K562 (cell line): Measurements from ENCODE around the gene INSM2. TPM values are rescaled to one million over a fixed set of nuclear protein-coding genes. Genes with fewer than 3 reads are reported as not detected.

Experiments
- ELF1 ChIP-seq: fragments of 200-800 bp; sonication (Bioruptor generic); IDR thresholded peaks from 2 replicates; pipeline ENCODE4 v1.6.1; 2016; ENCODE audit warnings: missing genetic modification characterization, missing compliant biosample characterization
- HDAC2 ChIP-seq: fragments of 450-650 bp; IDR thresholded peaks from 2 replicates; pipeline ENCODE4 v1.6.1; 2016; ENCODE audit warnings: mild to moderate bottlenecking
- MCM5 ChIP-seq: fragments of 450-650 bp; IDR thresholded peaks from 2 replicates; pipeline ENCODE4 v1.6.1; 2016; ENCODE audit warnings: low read depth
- NCOA4 ChIP-seq: fragments of 450-650 bp; IDR thresholded peaks from 2 replicates; pipeline ENCODE4 v1.6.1; 2018; ENCODE audit warnings: mild to moderate bottlenecking; ENCODE audit not compliant: partially characterized antibody
- SMC3 ChIP-seq: conservative IDR thresholded peaks from 2 replicates; pipeline ENCODE4 v1.6.1; 2011; ENCODE audit warnings: low read depth, low read length, improper control_type of control experiment; ENCODE audit not compliant: insufficient read depth
- TSC22D4 ChIP-seq: fragments of 450-650 bp; IDR thresholded peaks from 2 replicates; pipeline ENCODE4 v1.6.1; 2016; ENCODE audit warnings: missing genetic modification characterization, missing biosample characterization, control low read depth
- polyA plus RNA-seq, 8 experiments: library from polyadenylated mRNA; depleted of rRNA in 4 of 8; stranded (reverse) in 5 of 8; unstranded in 3 of 8; fragments of >200 nt; fragmentation: Nextera tagmentation in 2 of 8; fragmentation: Illumina TruSeq in 1 of 8; extraction: Ambion mirVana in 2 of 8; extraction: Trizol in 1 of 8; gene quantifications; 2 replicates each; pipeline versions ENCODE4 v1.2.1 to v1.2.3, GENCODE V29; 2011 to 2014; ENCODE audit warnings: inconsistent platforms in 1 of 8, missing spikeins in 1 of 8
- total RNA-seq, 7 experiments: library from RNA; depleted of rRNA in 6 of 7; stranded (reverse); fragments of >200 nt in 6 of 7; fragmentation: Illumina TruSeq in 2 of 7; extraction: Trizol in 2 of 7; gene quantifications; 2 replicates each; pipeline versions ENCODE4 v1.2.1 to v1.2.3, GENCODE V29; 2011 to 2021; ENCODE audit warnings: low replicate concordance in 1 of 7
- TF ChIP-seq, protein P1 (sequence below), 2 experiments: fragments of 450-650 bp; formaldehyde crosslinking in 1 of 2; IDR thresholded peaks; 2 replicates each; pipeline versions ENCODE4 v1.4.0 to v1.6.1; 2014 to 2020; ENCODE audit warnings: mild to moderate bottlenecking in 2 of 2, borderline replicate concordance in 1 of 2, low read depth in 1 of 2
- TF ChIP-seq, protein P2 (sequence below): fragments of 450-650 bp; IDR thresholded peaks from 2 replicates; pipeline ENCODE4 v1.6.1; 2016; ENCODE audit warnings: low read depth, mild to moderate bottlenecking, moderate library complexity
- TF ChIP-seq, protein P3 (sequence below): sonication (generic); formaldehyde crosslinking; IDR thresholded peaks from 2 replicates; pipeline ENCODE4 v1.8.0; 2023; ENCODE audit warnings: missing genetic modification reagents, mild to moderate bottlenecking, borderline replicate concordance
- TF ChIP-seq, protein P4 (sequence below): fragments of 250-450 bp; sonication (Bioruptor Pico); IDR thresholded peaks from 2 replicates; pipeline ENCODE4 v1.8.0; 2022; ENCODE audit warnings: moderate library complexity, mild to moderate bottlenecking, inconsistent platforms

The INSM2 gene
- total and polyA plus RNA-seq, 9 of the 15 experiments (the other 6 are each of a cell fraction or from before 2014, with no cell fraction given) = not detected

DNA sequence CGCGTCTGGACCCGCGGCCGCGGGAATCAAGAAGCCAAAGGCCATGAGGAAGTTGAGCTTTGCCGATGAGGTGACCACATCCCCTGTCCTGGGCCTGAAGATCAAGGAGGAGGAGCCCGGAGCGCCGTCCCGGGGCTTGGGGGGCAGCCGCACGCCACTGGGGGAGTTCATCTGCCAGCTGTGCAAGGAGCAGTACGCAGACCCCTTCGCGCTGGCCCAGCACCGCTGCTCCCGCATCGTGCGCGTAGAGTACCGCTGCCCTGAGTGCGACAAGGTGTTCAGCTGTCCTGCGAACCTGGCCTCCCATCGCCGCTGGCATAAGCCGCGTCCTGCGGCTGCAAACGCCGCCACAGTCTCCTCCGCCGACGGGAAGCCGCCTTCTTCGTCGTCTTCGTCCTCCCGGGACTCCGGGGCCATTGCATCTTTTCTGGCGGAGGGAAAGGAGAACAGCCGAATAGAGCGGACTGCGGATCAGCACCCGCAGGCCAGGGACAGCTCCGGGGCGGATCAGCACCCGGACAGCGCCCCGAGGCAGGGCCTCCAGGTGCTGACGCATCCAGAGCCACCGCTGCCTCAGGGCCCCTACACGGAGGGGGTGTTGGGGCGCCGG is 1.0 kb downstream of the INSM2 start (continued):
- TF ChIP-seq, protein P1, sequence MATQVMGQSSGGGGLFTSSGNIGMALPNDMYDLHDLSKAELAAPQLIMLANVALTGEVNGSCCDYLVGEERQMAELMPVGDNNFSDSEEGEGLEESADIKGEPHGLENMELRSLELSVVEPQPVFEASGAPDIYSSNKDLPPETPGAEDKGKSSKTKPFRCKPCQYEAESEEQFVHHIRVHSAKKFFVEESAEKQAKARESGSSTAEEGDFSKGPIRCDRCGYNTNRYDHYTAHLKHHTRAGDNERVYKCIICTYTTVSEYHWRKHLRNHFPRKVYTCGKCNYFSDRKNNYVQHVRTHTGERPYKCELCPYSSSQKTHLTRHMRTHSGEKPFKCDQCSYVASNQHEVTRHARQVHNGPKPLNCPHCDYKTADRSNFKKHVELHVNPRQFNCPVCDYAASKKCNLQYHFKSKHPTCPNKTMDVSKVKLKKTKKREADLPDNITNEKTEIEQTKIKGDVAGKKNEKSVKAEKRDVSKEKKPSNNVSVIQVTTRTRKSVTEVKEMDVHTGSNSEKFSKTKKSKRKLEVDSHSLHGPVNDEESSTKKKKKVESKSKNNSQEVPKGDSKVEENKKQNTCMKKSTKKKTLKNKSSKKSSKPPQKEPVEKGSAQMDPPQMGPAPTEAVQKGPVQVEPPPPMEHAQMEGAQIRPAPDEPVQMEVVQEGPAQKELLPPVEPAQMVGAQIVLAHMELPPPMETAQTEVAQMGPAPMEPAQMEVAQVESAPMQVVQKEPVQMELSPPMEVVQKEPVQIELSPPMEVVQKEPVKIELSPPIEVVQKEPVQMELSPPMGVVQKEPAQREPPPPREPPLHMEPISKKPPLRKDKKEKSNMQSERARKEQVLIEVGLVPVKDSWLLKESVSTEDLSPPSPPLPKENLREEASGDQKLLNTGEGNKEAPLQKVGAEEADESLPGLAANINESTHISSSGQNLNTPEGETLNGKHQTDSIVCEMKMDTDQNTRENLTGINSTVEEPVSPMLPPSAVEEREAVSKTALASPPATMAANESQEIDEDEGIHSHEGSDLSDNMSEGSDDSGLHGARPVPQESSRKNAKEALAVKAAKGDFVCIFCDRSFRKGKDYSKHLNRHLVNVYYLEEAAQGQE (IDR thresholded peaks at IDR 0.05; ENCODE audit: borderline replicate concordance) = peak; percentile 100
- TF ChIP-seq, protein P1 (CRISPR knock-in tag; IDR thresholded peaks at IDR 0.05; ENCODE audit: low read depth) = peak; percentile 100
- TF ChIP-seq ELF1 (tag) = no peak
- TF ChIP-seq SMC3 = no peak
- TF ChIP-seq TSC22D4 (tag) = no peak
- TF ChIP-seq, protein P2, sequence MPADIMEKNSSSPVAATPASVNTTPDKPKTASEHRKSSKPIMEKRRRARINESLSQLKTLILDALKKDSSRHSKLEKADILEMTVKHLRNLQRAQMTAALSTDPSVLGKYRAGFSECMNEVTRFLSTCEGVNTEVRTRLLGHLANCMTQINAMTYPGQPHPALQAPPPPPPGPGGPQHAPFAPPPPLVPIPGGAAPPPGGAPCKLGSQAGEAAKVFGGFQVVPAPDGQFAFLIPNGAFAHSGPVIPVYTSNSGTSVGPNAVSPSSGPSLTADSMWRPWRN = no peak
- TF ChIP-seq MCM5 = no peak
- TF ChIP-seq NCOA4 = no peak
- TF ChIP-seq HDAC2 = peak; percentile 69; the same call in 1 of the 2 replicates
- TF ChIP-seq, protein P3, sequence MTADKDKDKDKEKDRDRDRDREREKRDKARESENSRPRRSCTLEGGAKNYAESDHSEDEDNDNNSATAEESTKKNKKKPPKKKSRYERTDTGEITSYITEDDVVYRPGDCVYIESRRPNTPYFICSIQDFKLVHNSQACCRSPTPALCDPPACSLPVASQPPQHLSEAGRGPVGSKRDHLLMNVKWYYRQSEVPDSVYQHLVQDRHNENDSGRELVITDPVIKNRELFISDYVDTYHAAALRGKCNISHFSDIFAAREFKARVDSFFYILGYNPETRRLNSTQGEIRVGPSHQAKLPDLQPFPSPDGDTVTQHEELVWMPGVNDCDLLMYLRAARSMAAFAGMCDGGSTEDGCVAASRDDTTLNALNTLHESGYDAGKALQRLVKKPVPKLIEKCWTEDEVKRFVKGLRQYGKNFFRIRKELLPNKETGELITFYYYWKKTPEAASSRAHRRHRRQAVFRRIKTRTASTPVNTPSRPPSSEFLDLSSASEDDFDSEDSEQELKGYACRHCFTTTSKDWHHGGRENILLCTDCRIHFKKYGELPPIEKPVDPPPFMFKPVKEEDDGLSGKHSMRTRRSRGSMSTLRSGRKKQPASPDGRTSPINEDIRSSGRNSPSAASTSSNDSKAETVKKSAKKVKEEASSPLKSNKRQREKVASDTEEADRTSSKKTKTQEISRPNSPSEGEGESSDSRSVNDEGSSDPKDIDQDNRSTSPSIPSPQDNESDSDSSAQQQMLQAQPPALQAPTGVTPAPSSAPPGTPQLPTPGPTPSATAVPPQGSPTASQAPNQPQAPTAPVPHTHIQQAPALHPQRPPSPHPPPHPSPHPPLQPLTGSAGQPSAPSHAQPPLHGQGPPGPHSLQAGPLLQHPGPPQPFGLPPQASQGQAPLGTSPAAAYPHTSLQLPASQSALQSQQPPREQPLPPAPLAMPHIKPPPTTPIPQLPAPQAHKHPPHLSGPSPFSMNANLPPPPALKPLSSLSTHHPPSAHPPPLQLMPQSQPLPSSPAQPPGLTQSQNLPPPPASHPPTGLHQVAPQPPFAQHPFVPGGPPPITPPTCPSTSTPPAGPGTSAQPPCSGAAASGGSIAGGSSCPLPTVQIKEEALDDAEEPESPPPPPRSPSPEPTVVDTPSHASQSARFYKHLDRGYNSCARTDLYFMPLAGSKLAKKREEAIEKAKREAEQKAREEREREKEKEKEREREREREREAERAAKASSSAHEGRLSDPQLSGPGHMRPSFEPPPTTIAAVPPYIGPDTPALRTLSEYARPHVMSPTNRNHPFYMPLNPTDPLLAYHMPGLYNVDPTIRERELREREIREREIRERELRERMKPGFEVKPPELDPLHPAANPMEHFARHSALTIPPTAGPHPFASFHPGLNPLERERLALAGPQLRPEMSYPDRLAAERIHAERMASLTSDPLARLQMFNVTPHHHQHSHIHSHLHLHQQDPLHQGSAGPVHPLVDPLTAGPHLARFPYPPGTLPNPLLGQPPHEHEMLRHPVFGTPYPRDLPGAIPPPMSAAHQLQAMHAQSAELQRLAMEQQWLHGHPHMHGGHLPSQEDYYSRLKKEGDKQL = peak; percentile 100
- TF ChIP-seq, protein P4, sequence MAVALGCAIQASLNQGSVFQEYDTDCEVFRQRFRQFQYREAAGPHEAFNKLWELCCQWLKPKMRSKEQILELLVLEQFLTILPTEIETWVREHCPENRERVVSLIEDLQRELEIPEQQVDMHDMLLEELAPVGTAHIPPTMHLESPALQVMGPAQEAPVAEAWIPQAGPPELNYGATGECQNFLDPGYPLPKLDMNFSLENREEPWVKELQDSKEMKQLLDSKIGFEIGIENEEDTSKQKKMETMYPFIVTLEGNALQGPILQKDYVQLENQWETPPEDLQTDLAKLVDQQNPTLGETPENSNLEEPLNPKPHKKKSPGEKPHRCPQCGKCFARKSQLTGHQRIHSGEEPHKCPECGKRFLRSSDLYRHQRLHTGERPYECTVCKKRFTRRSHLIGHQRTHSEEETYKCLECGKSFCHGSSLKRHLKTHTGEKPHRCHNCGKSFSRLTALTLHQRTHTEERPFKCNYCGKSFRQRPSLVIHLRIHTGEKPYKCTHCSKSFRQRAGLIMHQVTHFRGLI (CRISPR knock-in tag) = no peak
